ENCODE measurements around the gene RANBP1. TPM values are rescaled to one million over a fixed set of nuclear protein-coding genes. Genes with fewer than 3 reads are reported as not detected.

Gene RANBP1
- total RNA-seq, 2 experiments from 2014 or later = 406 to 570 TPM

DNA sequence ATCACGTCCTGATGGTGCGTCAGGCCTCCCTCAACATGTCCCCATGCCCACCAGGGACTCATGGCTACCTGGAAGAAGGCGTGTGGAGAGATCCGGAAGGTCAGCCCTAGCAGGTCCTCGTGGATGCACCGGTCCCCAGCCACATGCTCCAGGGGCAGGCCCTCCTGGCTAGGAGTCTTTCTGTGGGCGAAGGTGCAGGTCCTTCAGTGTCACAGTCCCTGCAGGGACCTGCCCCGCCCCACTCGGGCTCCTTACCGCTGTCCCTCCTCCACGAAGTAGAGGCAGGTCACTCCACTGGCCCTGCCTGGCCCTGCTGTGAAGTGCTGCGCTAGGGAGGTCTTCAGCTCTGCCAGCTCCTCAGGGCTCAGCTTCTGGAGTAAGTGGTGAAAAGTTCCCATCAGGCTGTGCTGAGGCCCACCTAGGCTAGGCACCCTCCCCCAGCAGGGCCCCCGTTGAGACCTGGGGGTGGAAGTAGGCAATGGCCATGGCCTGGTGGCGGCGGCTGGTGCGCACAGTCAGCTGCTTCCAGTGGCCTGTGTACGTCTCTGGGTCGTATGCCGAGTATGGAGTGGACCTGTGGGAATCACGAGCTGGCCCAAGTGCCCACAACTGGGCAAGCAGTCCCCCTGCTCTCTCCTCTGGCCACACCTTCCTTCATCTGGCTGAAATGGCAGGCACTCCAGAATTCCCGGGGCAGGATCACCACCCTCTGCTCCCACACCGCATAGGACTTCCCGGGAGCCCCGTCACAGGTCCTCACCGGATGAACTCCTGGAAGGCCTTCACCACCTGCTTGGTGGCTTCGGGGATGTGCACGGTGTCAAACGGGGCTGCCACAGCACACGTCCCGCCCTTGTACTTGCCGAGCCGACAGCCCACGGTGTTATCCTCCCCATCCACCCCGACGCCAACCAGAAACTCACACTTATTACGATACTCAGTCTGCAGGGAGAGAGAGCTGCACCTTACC lies 1.1 kb upstream of the RANBP1 start:
- CTCF ChIA-PET (ENCODE audit: unreplicated experiment) = no interaction called here
- Histone ChIP-seq H3K9me2 (ENCODE audit: insufficient read depth, low read length) (no peaks in the 10 kb centered on the region), H4K20me1 (ENCODE audit: insufficient read depth, low read length) (0 out of 2 replicates have a peak, but pooled peaks cover under 1% of the 10 kb centered on the region), H3K79me2 (ENCODE audit: insufficient read depth, low read depth, low read length) (peaks cover 42% of the 10 kb centered on the region), H3K9me3 (ENCODE audit: low read length) (no peaks in the 10 kb centered on the region), H3K27ac (ENCODE audit: low read depth, low read length, poor library complexity, severe bottlenecking) (no peak overlapping the region), H2AFZ (ENCODE audit: low read length) (no peak overlapping the region), H3K4me2 (ENCODE audit: low read length) (peak overlapping the region; percentile 74), H3K4me1 (ENCODE audit: insufficient read depth, low read length, poor library complexity, severe bottlenecking) (peaks cover 44% of the 10 kb centered on the region), H3K36me3 (ENCODE audit: insufficient read depth, low read length) (peaks cover 84% of the 10 kb centered on the region), H3K4me3 (ENCODE audit: low read depth, low read length, poor library complexity, severe bottlenecking) (peak overlapping the region; percentile 98)
- intact Hi-C loops (cut with micrococcal nuclease; ENCODE audit: unreplicated experiment) = no loop called here
- BruUV-seq (replicated peaks) = no TSS peak
- POLR2A ChIA-PET = no interaction called here
- TF ChIP-seq, protein P1, sequence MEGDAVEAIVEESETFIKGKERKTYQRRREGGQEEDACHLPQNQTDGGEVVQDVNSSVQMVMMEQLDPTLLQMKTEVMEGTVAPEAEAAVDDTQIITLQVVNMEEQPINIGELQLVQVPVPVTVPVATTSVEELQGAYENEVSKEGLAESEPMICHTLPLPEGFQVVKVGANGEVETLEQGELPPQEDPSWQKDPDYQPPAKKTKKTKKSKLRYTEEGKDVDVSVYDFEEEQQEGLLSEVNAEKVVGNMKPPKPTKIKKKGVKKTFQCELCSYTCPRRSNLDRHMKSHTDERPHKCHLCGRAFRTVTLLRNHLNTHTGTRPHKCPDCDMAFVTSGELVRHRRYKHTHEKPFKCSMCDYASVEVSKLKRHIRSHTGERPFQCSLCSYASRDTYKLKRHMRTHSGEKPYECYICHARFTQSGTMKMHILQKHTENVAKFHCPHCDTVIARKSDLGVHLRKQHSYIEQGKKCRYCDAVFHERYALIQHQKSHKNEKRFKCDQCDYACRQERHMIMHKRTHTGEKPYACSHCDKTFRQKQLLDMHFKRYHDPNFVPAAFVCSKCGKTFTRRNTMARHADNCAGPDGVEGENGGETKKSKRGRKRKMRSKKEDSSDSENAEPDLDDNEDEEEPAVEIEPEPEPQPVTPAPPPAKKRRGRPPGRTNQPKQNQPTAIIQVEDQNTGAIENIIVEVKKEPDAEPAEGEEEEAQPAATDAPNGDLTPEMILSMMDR (conservative IDR thresholded peaks at IDR 0.05; ENCODE audit: low read length) = no peak
- TF ChIP-seq EZH2phosphoT487 (IDR thresholded peaks at IDR 0.05; ENCODE audit: borderline replicate concordance, low read depth, low read length) = no peak
- no peak for DNase-seq (ENCODE audit: low spot score)

DNA sequence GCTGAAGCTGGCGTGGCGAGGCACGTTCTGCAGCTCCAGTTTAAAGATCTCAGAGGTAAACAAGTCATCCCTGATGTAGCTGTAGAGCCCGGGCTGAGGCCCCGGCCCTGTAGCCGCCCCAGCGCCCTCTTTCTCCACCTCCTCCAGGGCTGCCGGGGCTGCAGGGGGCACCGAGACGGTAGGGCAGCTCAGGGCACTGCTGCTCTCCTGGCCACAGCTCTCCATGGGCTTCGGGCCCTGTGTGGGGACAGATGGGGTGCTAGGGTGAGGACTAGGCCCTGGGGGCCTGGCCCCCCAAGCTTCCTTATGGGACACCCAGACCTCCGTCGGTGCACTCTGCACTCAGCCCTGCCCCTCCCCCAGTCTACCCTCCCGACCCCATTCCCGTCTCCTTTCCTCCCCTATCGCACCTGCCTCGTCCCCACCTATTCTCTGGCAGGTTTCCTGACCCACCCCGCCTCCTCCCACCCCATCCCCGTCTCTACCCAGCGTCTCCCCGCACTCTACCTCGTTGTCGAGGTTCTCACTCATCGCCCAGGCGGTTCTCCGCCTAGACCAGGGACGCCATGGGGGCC lies 559 bp downstream of the RANBP1 start:
- CTCF ChIA-PET (ENCODE audit: unreplicated experiment) = interaction anchor here (0.6 kb wide), 1 partner anchor 12 kb away, joined by 3 read pairs; no protein-coding TSS in a partner anchor
- BruUV-seq (replicated peaks) = TSS peak; percentile 73
- H3K27ac ChIP-seq (ENCODE audit: low read depth, low read length, poor library complexity, severe bottlenecking) = peak overlapping the region; percentile 63
- peaks cover 9% of the 10 kb centered on the region; the same call in 1 of the 2 replicates for H4K20me1 ChIP-seq (ENCODE audit: insufficient read depth, low read length)
- peak overlapping the region; percentile 98 for H3K4me3 ChIP-seq (ENCODE audit: low read depth, low read length, poor library complexity, severe bottlenecking)
- intact Hi-C loops (cut with micrococcal nuclease; ENCODE audit: unreplicated experiment) = no loop called here
- peaks cover 38% of the 10 kb centered on the region for H3K4me1 ChIP-seq (ENCODE audit: insufficient read depth, low read length, poor library complexity, severe bottlenecking)
- H3K9me3 ChIP-seq (ENCODE audit: low read length) = no peaks in the 10 kb centered on the region
- DNase-seq (ENCODE audit: low spot score) = no peak
- H3K4me2 ChIP-seq (ENCODE audit: low read length) = peak overlapping the region; percentile 74
- POLR2A ChIA-PET = interaction anchor here (1.0 kb wide), 1 partner anchor 25 kb away, joined by 3 read pairs; no protein-coding TSS in a partner anchor
- no peak for TF ChIP-seq EZH2phosphoT487 (IDR thresholded peaks at IDR 0.05; ENCODE audit: borderline replicate concordance, low read depth, low read length)
- TF ChIP-seq, protein P1 (conservative IDR thresholded peaks at IDR 0.05; ENCODE audit: low read length) = no peak
- no peaks in the 10 kb centered on the region for H3K9me2 ChIP-seq (ENCODE audit: insufficient read depth, low read length)
- peaks cover 59% of the 10 kb centered on the region for H3K79me2 ChIP-seq (ENCODE audit: insufficient read depth, low read depth, low read length)
- H2AFZ ChIP-seq (ENCODE audit: low read length) = peak overlapping the region; percentile 9; the same call in 1 of the 2 replicates
- peaks cover 84% of the 10 kb centered on the region for H3K36me3 ChIP-seq (ENCODE audit: insufficient read depth, low read length)

Data from OCI-LY7 (cell line).